ENCODE measurements around the gene DSE.

DNA sequence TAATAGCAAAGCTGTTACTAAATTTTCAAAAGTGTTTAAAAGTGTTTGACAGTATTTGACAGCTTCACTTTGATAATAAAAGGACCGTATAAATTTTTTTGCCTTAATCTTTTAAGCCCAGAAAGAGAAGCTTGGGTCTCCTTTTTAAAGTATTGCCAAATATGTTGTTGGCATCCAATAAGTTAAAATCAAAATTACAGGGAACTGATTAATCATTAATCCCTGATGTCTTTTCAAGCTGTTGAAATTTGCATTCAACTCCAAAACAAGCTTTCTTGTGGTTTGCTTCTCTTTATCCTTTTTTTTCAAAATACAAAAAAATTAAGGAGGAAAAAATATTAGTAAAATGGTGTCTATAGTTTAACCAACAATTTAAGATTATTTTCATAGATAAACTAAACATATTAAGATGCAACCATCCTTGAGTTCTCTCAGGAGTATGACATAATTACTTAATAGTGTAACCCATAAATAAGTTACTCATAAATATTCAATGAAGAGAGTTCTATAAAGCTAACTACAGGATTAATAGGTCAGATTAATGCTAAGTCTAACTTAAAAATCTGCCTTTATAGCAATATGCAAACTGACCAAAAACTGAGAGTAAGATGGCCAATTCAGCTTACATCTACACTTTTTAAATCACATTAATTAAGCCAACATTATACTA is 63.4 kb downstream of the DSE start:
- TF ChIP-seq, protein P1, sequence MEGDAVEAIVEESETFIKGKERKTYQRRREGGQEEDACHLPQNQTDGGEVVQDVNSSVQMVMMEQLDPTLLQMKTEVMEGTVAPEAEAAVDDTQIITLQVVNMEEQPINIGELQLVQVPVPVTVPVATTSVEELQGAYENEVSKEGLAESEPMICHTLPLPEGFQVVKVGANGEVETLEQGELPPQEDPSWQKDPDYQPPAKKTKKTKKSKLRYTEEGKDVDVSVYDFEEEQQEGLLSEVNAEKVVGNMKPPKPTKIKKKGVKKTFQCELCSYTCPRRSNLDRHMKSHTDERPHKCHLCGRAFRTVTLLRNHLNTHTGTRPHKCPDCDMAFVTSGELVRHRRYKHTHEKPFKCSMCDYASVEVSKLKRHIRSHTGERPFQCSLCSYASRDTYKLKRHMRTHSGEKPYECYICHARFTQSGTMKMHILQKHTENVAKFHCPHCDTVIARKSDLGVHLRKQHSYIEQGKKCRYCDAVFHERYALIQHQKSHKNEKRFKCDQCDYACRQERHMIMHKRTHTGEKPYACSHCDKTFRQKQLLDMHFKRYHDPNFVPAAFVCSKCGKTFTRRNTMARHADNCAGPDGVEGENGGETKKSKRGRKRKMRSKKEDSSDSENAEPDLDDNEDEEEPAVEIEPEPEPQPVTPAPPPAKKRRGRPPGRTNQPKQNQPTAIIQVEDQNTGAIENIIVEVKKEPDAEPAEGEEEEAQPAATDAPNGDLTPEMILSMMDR (conservative IDR thresholded peaks at IDR 0.05), result no peak
- TF ChIP-seq EZH2 (IDR thresholded peaks at IDR 0.05; ENCODE audit: low read depth), result no peak

Measured in PC-9 (cell line).